IMR-90 (cell line): ENCODE measurements around the gene FAM168A. TPM values are rescaled to one million over a fixed set of nuclear protein-coding genes. Genes with fewer than 3 reads are reported as not detected.

Experiments used
- ATAC-seq: fragments of 200-7000 bp; cut with Tn5 transposase; 2 replicates; pipeline ENCODE4 v1.9.1; 2020; ENCODE audit warnings: low read depth, mild to moderate bottlenecking, moderate library complexity
- BruUV-seq: library from RNA; stranded (reverse); fragments of 400-500 nt; replicated peaks from 2 replicates; lab custom pipeline; 2021; lab: Mats Ljungman, UMichigan
- CTCF ChIA-PET: fragments of 300-600 bp; formaldehyde crosslinking; extraction: SDS; loops from one replicate; lab custom pipeline; 2021; ENCODE audit warnings: antibody characterized with exemption; lab: Yijun Ruan, JAX
- POLR2A ChIA-PET: fragments of 300-600 bp; sonication (Branson Sonifier 250); formaldehyde crosslinking; loops from one replicate; lab custom pipeline; 2022; ENCODE audit warnings: antibody characterized with exemption; ENCODE audit not compliant: unreplicated experiment; lab: Charles Lee
- DNase-seq: peaks from one replicate; pipeline ENCODE4 v3.0.0; 2013
- H2AFZ ChIP-seq: replicated peaks from 2 replicates; pipeline ENCODE3; 2013; ENCODE audit warnings: low read length, mild to moderate bottlenecking; ENCODE audit not compliant: poor library complexity
- H2AK5ac ChIP-seq: 2 replicates; pipeline ENCODE4 v1.6.1; 2013; ENCODE audit warnings: low read depth, low read length, inconsistent platforms
- H2AK9ac ChIP-seq: replicated peaks from 2 replicates; pipeline ENCODE3; 2013; ENCODE audit warnings: mild to moderate bottlenecking, low read depth, low read length, moderate library complexity; ENCODE audit not compliant: poor library complexity
- H2BK120ac ChIP-seq: 2 replicates; pipeline ENCODE4 v1.6.1; 2013; ENCODE audit warnings: low read depth, low read length, inconsistent platforms
- H2BK15ac ChIP-seq: 3 replicates; pipeline ENCODE4 v1.6.1; 2013; ENCODE audit warnings: low read depth, low read length, inconsistent platforms
- H2BK20ac ChIP-seq: 2 replicates; pipeline ENCODE4 v1.6.1; 2013; ENCODE audit warnings: low read depth, mild to moderate bottlenecking, inconsistent platforms, low read length, moderate library complexity
- H2BK5ac ChIP-seq: 2 replicates; pipeline ENCODE4 v1.6.1; 2013; ENCODE audit warnings: mild to moderate bottlenecking, low read depth, low read length, inconsistent platforms; ENCODE audit not compliant: poor library complexity, severe bottlenecking
- H3K14ac ChIP-seq: replicated peaks from 2 replicates; pipeline ENCODE4 v1.6.1; 2013; ENCODE audit warnings: low read depth, low read length, inconsistent platforms
- H3K18ac ChIP-seq: 2 replicates; pipeline ENCODE4 v1.6.1; 2013; ENCODE audit warnings: low read depth, low read length, control low read depth
- H3K23ac ChIP-seq: 2 replicates; pipeline ENCODE4 v1.6.1; 2013; ENCODE audit warnings: low read depth, low read length, inconsistent platforms
- H3K27ac ChIP-seq: 2 replicates; pipeline ENCODE4 v1.5.1; 2013; ENCODE audit warnings: mild to moderate bottlenecking, control low read depth, low read length; ENCODE audit not compliant: insufficient read depth
- H3K27me3 ChIP-seq: 2 replicates; pipeline ENCODE4 v1.6.1; 2013; ENCODE audit warnings: low read length; ENCODE audit not compliant: control insufficient read depth, insufficient read depth
- H3K36me3 ChIP-seq: 2 replicates; pipeline ENCODE4 v1.6.1; 2013; ENCODE audit warnings: low read length, mixed read lengths; ENCODE audit not compliant: control insufficient read depth, insufficient read depth
- H3K4ac ChIP-seq: 2 replicates; pipeline ENCODE4 v1.6.1; 2013; ENCODE audit warnings: low read depth, low read length, inconsistent platforms
- H3K4me1 ChIP-seq: 2 replicates; pipeline ENCODE4 v1.6.1; 2013; ENCODE audit warnings: low read length, mixed read lengths; ENCODE audit not compliant: control insufficient read depth, insufficient read depth
- H3K4me2 ChIP-seq: 2 replicates; pipeline ENCODE4 v1.6.1; 2013; ENCODE audit warnings: low read depth, mild to moderate bottlenecking, control low read depth, low read length, moderate library complexity
- H3K4me3 ChIP-seq: 2 replicates; pipeline ENCODE4 v1.5.1; 2013; ENCODE audit warnings: low read depth, mild to moderate bottlenecking, control low read depth, low read length, moderate library complexity; ENCODE audit not compliant: insufficient read depth
- H3K56ac ChIP-seq: 2 replicates; pipeline ENCODE4 v1.6.1; 2013; ENCODE audit warnings: low read length, inconsistent platforms; ENCODE audit not compliant: insufficient read depth; ENCODE audit errors: extremely low read depth
- H3K79me1 ChIP-seq, 2 experiments: 2 replicates each; pipeline ENCODE4 v1.6.1; 2013; ENCODE audit warnings: low read length in 2 of 2, inconsistent platforms in 1 of 2, low read depth in 1 of 2
- H3K9ac ChIP-seq: 2 replicates; pipeline ENCODE4 v1.6.1; 2013; ENCODE audit warnings: low read depth, low read length, control low read depth
- H3K9me1 ChIP-seq: 2 replicates; pipeline ENCODE4 v1.6.1; 2013; ENCODE audit warnings: low read length, inconsistent platforms; ENCODE audit not compliant: insufficient read depth
- H3K9me3 ChIP-seq: 2 replicates; pipeline ENCODE4 v1.6.1; 2013; ENCODE audit warnings: low read length; ENCODE audit not compliant: control insufficient read depth, insufficient read depth
- H4K20me1 ChIP-seq: 2 replicates; pipeline ENCODE4 v1.6.1; 2013; ENCODE audit warnings: low read length, inconsistent platforms; ENCODE audit not compliant: insufficient read depth
- H4K5ac ChIP-seq: 2 replicates; pipeline ENCODE4 v1.6.1; 2013; ENCODE audit warnings: mild to moderate bottlenecking, low read depth, low read length, control low read depth
- H4K8ac ChIP-seq, 2 experiments: 2 replicates each; pipeline ENCODE4 v1.6.1; 2013; ENCODE audit warnings: low read depth in 2 of 2, low read length in 2 of 2, control low read depth in 1 of 2, inconsistent platforms in 1 of 2
- H4K91ac ChIP-seq: 2 replicates; pipeline ENCODE4 v1.6.1; 2013; ENCODE audit warnings: low read depth, low read length, inconsistent platforms; ENCODE audit not compliant: insufficient read depth
- BHLHE40 ChIP-seq: fragments of 150-350 bp; IDR thresholded peaks from 2 replicates; pipeline ENCODE4 v1.6.1; 2016; ENCODE audit warnings: mild to moderate bottlenecking, low read depth, low read length
- MAFK ChIP-seq: IDR thresholded peaks from 2 replicates; pipeline ENCODE4 v1.6.1; 2012; ENCODE audit warnings: low read depth, low read length, improper control_type of control experiment
- POLR2A ChIP-seq: IDR thresholded peaks from 2 replicates; pipeline ENCODE4 v1.6.1; 2012; ENCODE audit warnings: mild to moderate bottlenecking, low read depth, low read length
- WGBS, 2 experiments: methylation state at CpG; one replicate each; pipeline versions ENCODE4 v1.1.5 to v1.1.7; 2013; ENCODE audit warnings: missing lambda C conversion rate in 2 of 2; ENCODE audit not compliant: insufficient read length in 1 of 2; ENCODE audit errors: extremely low coverage in 2 of 2; 5-methylcytosine and 5-hydroxymethylcytosine counted together
- dilution Hi-C: fragments of 300-500 bp; cut with HindIII; formaldehyde crosslinking; loops from one replicate; pipeline ENCODE4 v1.14.3; 2018; ENCODE audit warnings: low sequenced_read_pairs; ENCODE audit not compliant: unreplicated experiment
- in situ Hi-C: fragments of 300-500 bp; cut with MboI; formaldehyde crosslinking; loops from 3 replicates; pipeline ENCODE4 v1.14.3; 2019; ENCODE audit warnings: low sequenced_read_pairs, inconsistent platforms, mixed read lengths
- intact Hi-C: fragments of 100-400 bp; cut with micrococcal nuclease; formaldehyde crosslinking; loops from 2 replicates; pipeline ENCODE4 v1.10.0; 2022
- polyA plus RNA-seq, 3 experiments: library from polyadenylated mRNA; depleted of rRNA; stranded (reverse); fragments of >200 nt; gene quantifications; 2 replicates each; pipeline ENCODE4 v1.2.3, GENCODE V29; 2012; ENCODE audit warnings: low replicate concordance in 1 of 3
- total RNA-seq: library from RNA; depleted of rRNA; stranded (reverse); fragments of >200 nt; gene quantifications from 2 replicates; pipeline ENCODE4 v1.2.3, GENCODE V29; 2012
- TF ChIP-seq, protein P1 (sequence below): fragments of 150-350 bp; IDR thresholded peaks from 2 replicates; pipeline ENCODE4 v1.6.1; 2017; ENCODE audit warnings: mild to moderate bottlenecking, antibody characterized with exemption, low read length, low read depth

Gene FAM168A
- total and polyA plus RNA-seq, 2 of the 4 experiments (the other 2 are of a cell fraction): 13.1 to 22.8 TPM

DNA sequence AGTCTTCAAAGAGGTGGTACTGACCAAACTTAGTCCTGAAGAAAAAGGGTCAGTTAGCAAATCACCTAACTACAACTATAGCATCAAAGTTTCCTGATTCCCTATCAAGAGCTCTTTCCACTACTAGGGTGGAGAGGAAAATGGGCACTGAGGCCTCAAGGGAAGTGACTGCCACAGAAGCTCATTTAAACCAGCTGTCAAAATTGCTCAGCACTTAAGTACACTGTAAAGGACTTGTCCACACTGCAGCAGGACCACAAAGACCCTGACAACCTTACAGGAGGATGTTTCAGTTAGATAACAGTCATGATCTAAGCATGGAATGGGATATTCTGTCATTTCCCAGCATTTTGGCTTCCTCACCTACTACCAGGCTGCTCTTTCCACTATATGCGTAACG lies 33.0 kb downstream of the FAM168A start (continued):
- TF ChIP-seq, protein P1, sequence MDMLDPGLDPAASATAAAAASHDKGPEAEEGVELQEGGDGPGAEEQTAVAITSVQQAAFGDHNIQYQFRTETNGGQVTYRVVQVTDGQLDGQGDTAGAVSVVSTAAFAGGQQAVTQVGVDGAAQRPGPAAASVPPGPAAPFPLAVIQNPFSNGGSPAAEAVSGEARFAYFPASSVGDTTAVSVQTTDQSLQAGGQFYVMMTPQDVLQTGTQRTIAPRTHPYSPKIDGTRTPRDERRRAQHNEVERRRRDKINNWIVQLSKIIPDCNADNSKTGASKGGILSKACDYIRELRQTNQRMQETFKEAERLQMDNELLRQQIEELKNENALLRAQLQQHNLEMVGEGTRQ: no peak

DNA sequence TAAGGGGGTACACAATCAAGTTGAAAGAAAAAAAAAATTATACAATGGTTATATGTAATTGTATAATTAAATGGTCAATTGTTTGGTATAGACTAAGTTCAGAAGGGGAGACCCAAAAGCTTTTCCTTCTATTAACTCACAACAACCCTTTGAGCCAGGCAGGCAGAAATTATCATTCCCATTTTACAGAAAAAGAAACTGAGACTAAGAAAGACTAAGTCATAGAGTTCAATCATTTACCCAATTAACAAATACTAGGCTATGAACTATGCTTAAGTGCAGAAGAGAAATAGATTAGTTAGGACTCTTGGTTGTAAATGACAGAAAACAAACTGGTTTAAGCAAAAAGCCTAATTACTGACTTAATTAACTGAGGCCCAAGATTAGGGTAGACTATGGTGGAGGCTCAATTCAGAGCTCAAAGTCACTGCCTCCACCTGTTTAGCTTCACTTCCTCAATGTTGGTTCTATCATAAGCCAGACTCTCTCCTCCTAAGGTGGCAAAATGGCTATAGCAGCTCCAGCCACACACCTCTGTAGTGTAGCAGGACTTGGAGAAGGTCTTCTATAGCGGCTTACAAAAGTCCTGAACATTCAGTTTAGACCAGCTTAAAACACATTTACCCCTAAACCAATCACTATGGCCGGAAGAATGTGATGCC lies 34.2 kb downstream of the FAM168A start:
- POLR2A ChIA-PET: interaction anchor here (0.5 kb wide), 1 partner anchor 263 kb away, joined by 3 read pairs; no protein-coding TSS in a partner anchor
- Histone ChIP-seq H3K9me3 (no peaks in the 10 kb centered on the region), H2BK20ac (no peak overlapping the region), H3K36me3 (no peaks in the 10 kb centered on the region), H2BK15ac (no peak overlapping the region), H4K20me1 (peaks cover 13% of the 10 kb centered on the region; the same call in 1 of the 2 replicates), H3K14ac (no peak overlapping the region), H3K27me3 (no peaks in the 10 kb centered on the region), H3K4ac (no peak overlapping the region), H4K91ac (no peak overlapping the region), H2AFZ (no peak overlapping the region), H3K18ac (no peak overlapping the region), H4K8ac (no peak overlapping the region), H3K4me3 (no peak overlapping the region), H2BK120ac (no peak overlapping the region), H3K4me1 (peaks cover 5% of the 10 kb centered on the region), H3K23ac (no peak overlapping the region), H2BK5ac (no peak overlapping the region), H3K27ac (no peak overlapping the region), H3K4me2 (no peak overlapping the region), H2AK9ac (no peak overlapping the region), H3K9me1 (no peaks in the 10 kb centered on the region; the same call in 1 of the 2 replicates), H3K9ac (no peak overlapping the region), H4K5ac (no peak overlapping the region), H2AK5ac (no peak overlapping the region), H3K79me1 (peaks cover 20 to 47% of the 10 kb centered on the region in 2 experiments), H3K56ac (no peak overlapping the region)
- in situ Hi-C loops: no loop called here
- no peak for DNase-seq
- dilution Hi-C loops: no loop called here
- no CpG with 5 or more reads among the region's 2 CpGs for WGBS, 2 experiments
- CTCF ChIA-PET: interaction anchor here (0.6 kb wide), 1 partner anchor 41 kb away, joined by 3 read pairs; no protein-coding TSS in a partner anchor
- no TSS peak for BruUV-seq
- no peak for ATAC-seq
- TF ChIP-seq BHLHE40 (no peak), MAFK (no peak), POLR2A (no peak)
- TF ChIP-seq, protein P1: no peak
- intact Hi-C loops: no loop called here
